K562 (cell line): Measurements from ENCODE around the gene PUM1. TPM values are rescaled to one million over a fixed set of nuclear protein-coding genes. Genes with fewer than 3 reads are reported as not detected.

ENCODE experiments used
- ATAC-seq: fragments of 200-7000 bp; cut with Tn5 transposase; 3 replicates; pipeline ENCODE4 v1.9.1; 2020; ENCODE audit warnings: moderate library complexity
- BruUV-seq: library from RNA; stranded (reverse); fragments of 400-500 nt; replicated peaks from 2 replicates; lab custom pipeline; 2021; lab: Mats Ljungman, UMichigan
- CTCF ChIA-PET: fragments of 300-600 bp; formaldehyde crosslinking; extraction: SDS; loops from one replicate; lab custom pipeline; 2021; ENCODE audit warnings: low intra/inter-chr PET ratio; lab: Yijun Ruan, JAX
- POLR2A ChIA-PET: fragments of 300-600, 350-650 bp; sonication (Branson Sonifier 250); formaldehyde crosslinking; extraction: SDS; loops from one replicate; lab custom pipeline; 2021; ENCODE audit warnings: antibody characterized with exemption, inconsistent platforms; lab: Yijun Ruan, JAX
- DNase-seq, 4 experiments: peaks; one replicate each; pipeline versions ENCODE4 v3.0.0 to v3.0.0-alpha.2; 2011 to 2018; ENCODE audit warnings: low spot score in 3 of 4, mixed read lengths in 3 of 4; ENCODE audit errors: extremely low read depth in 1 of 4
- FAIRE-seq: peaks from 2 replicates; lab custom pipeline; 2011; peaks lifted over from hg19 to GRCh38; lab: Jason Lieb, UNC
- H2AFZ ChIP-seq: 2 replicates; pipeline ENCODE4 v1.6.0; 2011; ENCODE audit warnings: low read depth, low read length, control low read depth, inconsistent platforms
- H3K27ac ChIP-seq: fragments of 200-600 bp; 3 replicates; pipeline ENCODE4 v1.8.0; 2011; ENCODE audit warnings: low read depth, mild to moderate bottlenecking, control low read depth, inconsistent platforms, low read length, moderate library complexity, mixed read lengths; ENCODE audit errors: extremely low read depth
- H3K27me3 ChIP-seq, 2 experiments: fragments of 300-600 bp in 1 of 2; 2 replicates in 1 of 2; 3 replicates in 1 of 2; pipeline versions ENCODE4 v1.6.0 to v1.8.0; 2011; ENCODE audit warnings: inconsistent platforms in 2 of 2, low read length in 2 of 2, mild to moderate bottlenecking in 1 of 2, mixed read lengths in 1 of 2, moderate library complexity in 1 of 2; ENCODE audit not compliant: control insufficient read depth in 2 of 2, insufficient read depth in 2 of 2
- H3K36me3 ChIP-seq: fragments of 300-600 bp; 3 replicates; pipeline ENCODE4 v1.8.0; 2011; ENCODE audit warnings: mild to moderate bottlenecking, low read length, inconsistent platforms; ENCODE audit not compliant: control insufficient read depth, insufficient read depth
- H3K4me1 ChIP-seq, 2 experiments: fragments of 200-600 bp in 1 of 2; replicated peaks in 1 of 2; 2 replicates in 1 of 2; 3 replicates in 1 of 2; pipeline versions ENCODE4 v1.5.1 to v1.8.0; 2011; ENCODE audit warnings: inconsistent platforms in 2 of 2, low read length in 2 of 2, mild to moderate bottlenecking in 1 of 2, mixed read lengths in 1 of 2, moderate library complexity in 1 of 2; ENCODE audit not compliant: control insufficient read depth in 2 of 2, insufficient read depth in 2 of 2
- H3K4me2 ChIP-seq: 2 replicates; pipeline ENCODE4 v1.6.1; 2011; ENCODE audit warnings: low read length, control low read depth, inconsistent platforms, mixed read lengths; ENCODE audit not compliant: insufficient read depth
- H3K4me3 ChIP-seq: fragments of 200-600 bp; sonication (generic), shearing (Covaris generic); 2 replicates; pipeline ENCODE4 v1.5.1; 2016; ENCODE audit warnings: control low read depth, inconsistent platforms
- H3K79me2 ChIP-seq: fragments of 200-600 bp; 3 replicates; pipeline ENCODE4 v1.8.0; 2011; ENCODE audit warnings: low read length, inconsistent platforms; ENCODE audit not compliant: control insufficient read depth, insufficient read depth
- H3K9ac ChIP-seq, 2 experiments: 2 replicates each; pipeline versions ENCODE4 v1.6.0 to v1.6.1; 2011; ENCODE audit warnings: low read depth in 2 of 2, low read length in 2 of 2, control low read depth in 1 of 2, inconsistent platforms in 1 of 2, mild to moderate bottlenecking in 1 of 2, mixed read lengths in 1 of 2; ENCODE audit not compliant: insufficient read depth in 1 of 2
- H3K9me1 ChIP-seq: one replicate; pipeline ENCODE4 v1.6.0; 2011; ENCODE audit warnings: inconsistent platforms, mild to moderate bottlenecking, low read length, moderate library complexity; ENCODE audit not compliant: control insufficient read depth, insufficient read depth
- H3K9me3 ChIP-seq: replicated peaks from 2 replicates; pipeline ENCODE4 v1.5.1; 2011; ENCODE audit warnings: low read depth, low read length, inconsistent platforms; ENCODE audit not compliant: control insufficient read depth, insufficient read depth
- H4K20me1 ChIP-seq: replicated peaks from 2 replicates; pipeline ENCODE4 v1.6.1; 2011; ENCODE audit warnings: low read length, inconsistent platforms, mixed read lengths; ENCODE audit not compliant: control insufficient read depth, insufficient read depth
- CAMTA2 ChIP-seq: fragments of 250-450 bp; sonication (Bioruptor Pico); conservative IDR thresholded peaks from 2 replicates; pipeline ENCODE4 v1.5.1; 2022
- MAFG ChIP-seq: fragments of 450-650 bp; conservative IDR thresholded peaks from 2 replicates; pipeline ENCODE4 v1.6.1; 2016; ENCODE audit warnings: missing genetic modification characterization, missing compliant biosample characterization
- POLR3A ChIP-seq: IDR thresholded peaks from 2 replicates; pipeline ENCODE4 v1.6.1; 2011; ENCODE audit warnings: borderline replicate concordance, mild to moderate bottlenecking, moderate library complexity; ENCODE audit not compliant: insufficient read length, insufficient read depth; ENCODE audit errors: extremely low read depth
- PURB ChIP-seq: sonication (generic); formaldehyde crosslinking; IDR thresholded peaks from 2 replicates; pipeline ENCODE4 v1.9.0; 2021; ENCODE audit warnings: low read depth, mild to moderate bottlenecking, missing genetic modification reagents
- SMARCA5 ChIP-seq: fragments of 450-650 bp; IDR thresholded peaks from 2 replicates; pipeline ENCODE4 v1.6.1; 2016
- SRSF9 ChIP-seq: fragments of 200-400 bp; formaldehyde crosslinking; IDR thresholded peaks from 2 replicates; pipeline ENCODE4 v1.6.1; 2017; ENCODE audit warnings: low read depth, low read length, borderline replicate concordance
- ZNF76 ChIP-seq: fragments of 250-450 bp; sonication (Bioruptor Pico); IDR thresholded peaks from 2 replicates; pipeline ENCODE4 v1.4.0; 2020; ENCODE audit warnings: mild to moderate bottlenecking, moderate library complexity, borderline replicate concordance
- ZZZ3 ChIP-seq: fragments of 450-650 bp; IDR thresholded peaks from 2 replicates; pipeline ENCODE4 v1.6.1; 2016; ENCODE audit warnings: antibody characterized with exemption, mild to moderate bottlenecking, moderate library complexity
- WGBS: fragments of 100-300 bp; shearing (Covaris generic); methylation state at CpG from one replicate; pipeline ENCODE4 v1.1.6; 2016; ENCODE audit warnings: low coverage, mixed read lengths; ENCODE audit not compliant: insufficient coverage; ENCODE audit errors: missing lambda C conversion rate; 5-methylcytosine and 5-hydroxymethylcytosine counted together
- in situ Hi-C: fragments of 300-500 bp; cut with MboI; formaldehyde crosslinking; loops from 4 replicates; pipeline ENCODE4 v1.15.0; 2018; ENCODE audit warnings: inconsistent platforms, mixed read lengths
- intact Hi-C: fragments of 100-400 bp; cut with micrococcal nuclease; formaldehyde crosslinking; loops from 2 replicates; pipeline ENCODE4 v1.14.2; 2022
- polyA plus RNA-seq, 8 experiments: library from polyadenylated mRNA; depleted of rRNA in 4 of 8; stranded (reverse) in 5 of 8; unstranded in 3 of 8; fragments of >200 nt; fragmentation: Nextera tagmentation in 2 of 8; fragmentation: Illumina TruSeq in 1 of 8; extraction: Ambion mirVana in 2 of 8; extraction: Trizol in 1 of 8; gene quantifications; 2 replicates each; pipeline versions ENCODE4 v1.2.1 to v1.2.3, GENCODE V29; 2011 to 2014; ENCODE audit warnings: inconsistent platforms in 1 of 8, missing spikeins in 1 of 8
- total RNA-seq, 7 experiments: library from RNA; depleted of rRNA in 6 of 7; stranded (reverse); fragments of >200 nt in 6 of 7; fragmentation: Illumina TruSeq in 2 of 7; extraction: Trizol in 2 of 7; gene quantifications; 2 replicates each; pipeline versions ENCODE4 v1.2.1 to v1.2.3, GENCODE V29; 2011 to 2021; ENCODE audit warnings: low replicate concordance in 1 of 7
- TF ChIP-seq, protein P1 (sequence below): fragments of 200-400 bp; formaldehyde crosslinking; IDR thresholded peaks from 2 replicates; pipeline ENCODE4 v1.6.1; 2017; ENCODE audit warnings: mild to moderate bottlenecking, low read depth, low read length, moderate library complexity

Gene PUM1
- total and polyA plus RNA-seq, 9 of the 15 experiments (the other 6 are each of a cell fraction or from before 2014, with no cell fraction given), result 37.7 to 104 (median 55.7) TPM

DNA sequence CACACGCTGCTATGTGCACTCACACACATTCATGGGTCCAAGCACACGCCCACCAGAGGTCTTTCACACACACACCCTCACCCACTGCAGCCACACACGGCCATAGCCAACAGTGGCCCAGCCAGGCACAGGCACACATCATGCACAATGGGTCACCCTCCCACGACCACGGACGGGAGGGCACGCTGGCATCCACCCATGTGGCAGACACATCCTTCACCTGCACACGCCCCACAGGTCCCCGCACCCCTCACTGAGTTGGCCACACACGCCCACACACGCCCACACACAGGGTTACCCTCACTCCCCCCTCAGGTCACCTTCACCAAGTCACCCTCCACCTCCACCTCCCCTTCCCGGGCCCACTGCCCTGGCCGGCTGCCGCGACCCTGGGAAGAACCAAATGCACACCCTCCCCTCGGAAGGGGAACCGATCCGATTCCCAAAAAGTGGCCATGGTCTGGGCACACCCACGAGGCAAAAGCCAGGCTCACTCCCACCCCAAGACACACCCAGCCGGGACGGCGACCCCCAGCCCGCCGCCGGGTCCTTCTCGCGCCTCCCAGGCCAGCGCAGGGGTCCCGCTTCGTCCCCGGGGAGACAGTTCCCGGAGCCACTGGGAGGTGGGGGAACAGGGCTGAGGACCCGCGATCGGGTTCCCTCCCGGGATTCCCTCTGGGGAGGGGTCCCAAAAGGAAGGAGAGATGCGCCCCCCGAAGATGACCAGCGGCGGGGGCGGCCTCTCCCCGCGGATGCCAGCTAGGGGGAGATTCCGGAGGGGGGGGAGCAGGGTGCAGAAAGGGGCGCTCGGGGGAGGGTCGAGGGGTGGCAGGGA, 157.8 kb downstream of the PUM1 start:
- BruUV-seq, result TSS peak; percentile 63
- Histone ChIP-seq H3K4me2 (peak overlapping the region; percentile 70), H4K20me1 (peaks cover 15% of the 10 kb centered on the region), H3K4me1 (peaks cover 29 to 57% of the 10 kb centered on the region in 2 experiments), H3K27me3 (no peaks in the 10 kb centered on the region), H3K79me2 (peaks cover 19% of the 10 kb centered on the region), H3K4me3 (peak overlapping the region; percentile 47), H3K36me3 (no peaks in the 10 kb centered on the region), H3K9me1 (no peaks in the 10 kb centered on the region), H3K9me3 (no peaks in the 10 kb centered on the region), H2AFZ (no peak overlapping the region), H3K9ac (peak overlapping the region; percentile 54 to 92; a peak in 3 of 4 replicates), H3K27ac (peak overlapping the region; percentile 26; the same call in 1 of the 3 replicates)
- intact Hi-C loops, result no loop called here
- DNase-seq, result peak in 3 of 4 experiments; percentile 29 to 57 (median 56)
- no peak for FAIRE-seq
- ChIA-PET CTCF (interaction anchor here (4.8 kb wide), 1 partner anchor 125 kb away, joined by 90 read pairs; no protein-coding TSS in a partner anchor), POLR2A (interaction anchor here (1.0 to 2.5 kb wide), 5 partner anchors 11 to 182 kb away, joined by 3 to 12 read pairs (median 4); no protein-coding TSS in a partner anchor)
- in situ Hi-C loops, result no loop called here
- ATAC-seq, result no peak
- 16% methylated on average over 32 of the region's 47 CpGs for WGBS
- no peak for TF ChIP-seq PURB
- no peak for TF ChIP-seq SRSF9
- TF ChIP-seq CAMTA2 (CRISPR knock-in tag), result no peak
- TF ChIP-seq SMARCA5, result peak; percentile 67
- TF ChIP-seq, protein P1, sequence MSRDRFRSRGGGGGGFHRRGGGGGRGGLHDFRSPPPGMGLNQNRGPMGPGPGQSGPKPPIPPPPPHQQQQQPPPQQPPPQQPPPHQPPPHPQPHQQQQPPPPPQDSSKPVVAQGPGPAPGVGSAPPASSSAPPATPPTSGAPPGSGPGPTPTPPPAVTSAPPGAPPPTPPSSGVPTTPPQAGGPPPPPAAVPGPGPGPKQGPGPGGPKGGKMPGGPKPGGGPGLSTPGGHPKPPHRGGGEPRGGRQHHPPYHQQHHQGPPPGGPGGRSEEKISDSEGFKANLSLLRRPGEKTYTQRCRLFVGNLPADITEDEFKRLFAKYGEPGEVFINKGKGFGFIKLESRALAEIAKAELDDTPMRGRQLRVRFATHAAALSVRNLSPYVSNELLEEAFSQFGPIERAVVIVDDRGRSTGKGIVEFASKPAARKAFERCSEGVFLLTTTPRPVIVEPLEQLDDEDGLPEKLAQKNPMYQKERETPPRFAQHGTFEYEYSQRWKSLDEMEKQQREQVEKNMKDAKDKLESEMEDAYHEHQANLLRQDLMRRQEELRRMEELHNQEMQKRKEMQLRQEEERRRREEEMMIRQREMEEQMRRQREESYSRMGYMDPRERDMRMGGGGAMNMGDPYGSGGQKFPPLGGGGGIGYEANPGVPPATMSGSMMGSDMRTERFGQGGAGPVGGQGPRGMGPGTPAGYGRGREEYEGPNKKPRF, result no peak
- no peak for TF ChIP-seq MAFG
- no peak for TF ChIP-seq ZZZ3
- TF ChIP-seq ZNF76 (CRISPR knock-in tag), result no peak
- TF ChIP-seq POLR3A, result no peak
